Activated CD4-positive, alpha-beta T cell treated with anti-CD3 and anti-CD28 coated beads, Interleukin-10, Interleukin-2, amounts not matched to agents 100 ng/mL and 50 ng/mL, durations not matched to agents 16 hours and 8 hours (primary cell): ENCODE results near the gene ANKRD34C.
A peak's percentile ranks its signal among the peaks of the same experiment; 100 is the strongest.
"Not testable (repeated sequence)": the region's sequence is repeated elsewhere in the genome, so short reads cannot be mapped to it uniquely, and the experiment has no call there.

Source experiments
- DNase-seq: peaks from one replicate; pipeline ENCODE4 v3.0.0-alpha.2; 2020

The ANKRD34C gene

DNA sequence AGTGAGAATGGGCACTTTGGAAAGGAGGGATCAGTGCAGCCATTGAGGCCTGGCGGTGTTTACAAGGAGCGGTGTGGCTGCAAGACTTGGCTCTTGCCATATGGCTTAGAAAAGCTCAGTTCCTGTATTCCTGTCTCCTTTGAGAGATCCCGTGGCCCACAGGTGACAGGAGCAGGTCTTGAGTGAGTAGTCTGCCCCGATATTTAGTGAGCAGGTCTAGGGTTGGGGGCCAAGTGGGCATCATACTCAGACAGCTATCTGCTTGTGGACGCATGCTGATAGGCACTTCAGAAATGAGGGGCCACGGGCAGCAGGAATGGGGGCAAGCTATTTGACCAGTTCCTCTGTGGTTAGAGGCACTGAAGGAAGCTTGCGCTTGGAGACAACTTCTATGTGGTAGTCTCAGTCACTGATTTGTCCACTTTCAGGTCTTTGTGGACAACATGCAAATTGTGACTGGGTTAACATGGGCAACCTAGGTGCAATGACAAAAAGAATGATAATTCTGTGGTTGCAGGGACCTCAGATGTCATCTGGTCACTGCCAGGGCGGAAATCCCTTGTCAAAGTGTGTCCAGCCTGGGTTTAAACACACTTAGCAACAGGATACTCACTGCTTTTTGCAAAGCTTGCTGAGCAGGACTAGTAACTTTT lies 29.5 kb downstream of the ANKRD34C start:
- peak; percentile 9 for DNase-seq

DNA sequence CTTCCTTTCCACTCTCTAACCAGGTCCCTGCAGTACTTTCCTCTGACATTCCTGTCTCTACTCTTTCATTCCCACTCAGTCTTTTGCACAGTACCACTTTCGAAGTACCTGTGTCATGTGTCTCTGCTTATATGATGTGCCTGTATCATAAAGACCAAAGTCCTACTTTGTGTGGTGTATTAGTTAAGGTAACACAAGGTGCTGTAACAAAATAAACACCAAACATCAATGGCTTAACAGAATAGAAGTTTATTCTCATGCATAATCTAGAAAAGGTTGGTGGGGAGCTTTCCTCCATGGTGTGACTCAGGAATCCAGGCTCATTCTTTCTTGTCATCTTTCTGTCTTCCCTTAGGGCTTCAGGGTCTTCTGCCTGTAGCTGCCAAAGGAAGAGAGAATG lies 31.7 kb downstream of the ANKRD34C start:
- DNase-seq: no peak

DNA sequence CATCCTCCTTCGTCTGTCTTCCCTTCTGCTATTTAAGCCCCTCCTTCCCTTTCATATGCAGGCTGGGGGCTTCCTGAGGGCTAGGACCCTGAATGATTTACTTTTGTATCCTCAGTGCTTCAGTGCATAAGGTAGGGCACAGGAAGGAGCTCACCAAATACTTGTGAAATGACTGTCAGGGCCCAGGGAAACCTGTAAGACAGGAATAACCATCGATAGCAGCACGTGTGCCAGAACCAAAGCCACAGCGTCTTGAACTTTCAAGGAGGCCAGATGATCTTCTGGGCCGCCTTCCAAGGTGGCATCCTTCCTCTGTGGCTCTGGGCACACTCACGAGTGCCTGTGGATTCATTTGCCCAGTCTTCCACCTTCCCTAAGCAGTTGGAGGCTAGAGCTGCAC lies 32.3 kb downstream of the ANKRD34C start:
- DNase-seq: no peak

DNA sequence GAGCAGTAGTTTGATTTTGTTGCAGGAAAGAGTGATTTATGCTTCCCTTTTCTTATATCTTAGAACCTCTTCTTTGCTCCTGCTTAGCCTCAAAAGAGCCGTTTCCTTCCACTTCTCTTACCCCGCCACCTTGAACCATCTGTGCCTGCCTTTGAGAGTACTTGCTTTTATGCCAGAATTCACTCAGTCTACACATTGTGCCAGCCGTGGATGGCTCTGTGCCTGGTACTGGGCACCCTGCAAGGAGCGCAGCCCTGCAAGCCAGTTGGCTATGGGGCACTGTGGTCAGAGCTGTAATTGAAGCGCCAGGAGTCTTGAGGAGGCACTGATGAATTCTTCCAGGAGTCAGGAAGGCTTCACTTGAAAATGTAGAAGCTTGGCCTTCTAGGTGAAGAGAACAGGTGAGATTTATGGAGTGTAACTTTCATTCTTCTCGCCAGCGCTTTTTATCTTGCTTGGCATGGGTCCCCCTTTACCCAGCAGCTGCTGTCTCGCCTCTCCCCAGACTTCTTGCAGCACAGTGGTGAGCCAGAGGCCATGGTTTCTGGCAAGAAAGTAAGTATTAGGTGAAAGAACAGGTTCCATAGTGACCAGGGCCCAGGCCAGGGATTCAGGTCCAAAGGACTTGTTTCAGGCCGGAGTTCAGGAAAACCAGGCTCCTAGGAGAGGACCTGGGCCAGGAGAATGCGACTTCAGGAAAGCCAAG lies 33.3 kb downstream of the ANKRD34C start:
- no peak for DNase-seq

DNA sequence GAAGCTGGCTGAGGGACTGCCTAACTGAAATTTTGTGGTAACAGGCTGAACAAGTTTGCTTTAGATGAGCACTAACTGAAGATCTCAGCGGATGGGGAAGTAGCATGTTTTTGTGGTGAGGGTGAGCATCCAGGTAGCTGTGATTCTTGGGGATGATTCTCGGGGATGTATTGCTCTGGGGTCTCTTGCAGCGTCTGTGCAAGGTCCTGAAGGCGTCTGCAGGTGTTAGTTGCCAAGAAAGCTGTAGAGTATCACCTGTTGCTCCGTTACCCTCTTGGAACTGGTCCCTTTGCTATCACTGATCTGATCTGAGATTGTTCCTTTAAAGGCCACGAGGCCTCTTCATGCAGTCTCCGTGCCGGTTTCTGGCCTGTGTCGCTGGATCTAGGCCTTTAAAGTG lies 34.3 kb downstream of the ANKRD34C start:
- DNase-seq: no peak

DNA sequence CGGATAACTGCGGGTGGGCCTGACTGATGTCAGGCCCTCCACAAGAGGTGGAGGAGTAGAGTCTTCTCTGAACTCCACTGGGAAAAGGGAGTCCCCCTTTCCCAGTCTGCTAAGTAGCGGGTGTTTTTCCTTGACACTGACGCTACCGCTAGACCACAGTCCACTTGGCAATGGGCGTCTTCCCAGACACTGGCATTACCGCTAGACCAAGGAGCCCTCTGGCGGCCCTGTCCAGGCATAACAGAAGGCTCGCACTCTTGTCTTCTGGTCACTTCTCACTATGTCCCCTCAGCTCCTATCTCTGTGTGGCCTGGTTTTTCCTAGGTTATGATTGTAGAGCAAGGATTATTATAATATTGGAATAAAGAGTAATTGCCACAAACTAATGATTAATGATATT lies 37.5 kb downstream of the ANKRD34C start:
- DNase-seq: not testable (repeated sequence)

DNA sequence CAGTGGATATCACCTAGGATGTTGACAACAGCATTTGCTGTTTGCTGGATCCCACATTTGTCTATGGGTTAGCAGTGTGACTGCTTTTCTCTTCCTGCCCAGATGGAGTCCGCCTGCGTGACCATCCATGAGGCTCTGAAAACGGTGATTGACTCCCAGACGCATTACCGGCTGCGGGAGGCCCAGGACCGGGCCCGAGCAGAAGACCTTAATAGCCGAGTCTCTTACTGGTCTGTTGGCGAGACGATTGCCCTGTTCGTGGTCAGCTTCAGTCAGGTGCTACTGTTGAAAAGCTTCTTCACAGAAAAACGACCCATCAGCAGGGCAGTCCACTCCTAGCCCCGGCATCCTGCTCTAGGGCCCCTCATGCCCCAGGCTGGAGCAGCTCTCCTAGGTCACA lies 39.4 kb downstream of the ANKRD34C start:
- DNase-seq: no peak

DNA sequence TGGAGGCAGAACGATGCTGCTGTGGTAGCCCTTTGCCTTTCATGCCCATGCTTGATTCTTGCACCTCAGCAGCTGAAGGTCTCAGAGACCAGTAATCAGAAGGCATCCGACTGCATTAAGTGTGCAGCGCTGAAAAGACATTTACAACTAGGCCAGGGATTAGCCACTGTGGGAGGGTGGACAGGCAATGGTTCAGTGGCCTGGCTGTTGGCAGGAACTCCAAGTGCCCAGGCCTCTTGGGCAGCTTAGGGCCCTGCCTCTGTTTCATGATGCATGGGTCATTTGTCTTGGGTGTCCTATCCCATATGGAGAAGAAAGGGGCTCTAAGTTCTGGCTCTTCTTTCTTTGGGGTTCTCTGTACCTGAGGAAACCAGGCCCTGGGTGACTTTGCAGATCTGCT lies 39.8 kb downstream of the ANKRD34C start:
- DNase-seq: no peak

DNA sequence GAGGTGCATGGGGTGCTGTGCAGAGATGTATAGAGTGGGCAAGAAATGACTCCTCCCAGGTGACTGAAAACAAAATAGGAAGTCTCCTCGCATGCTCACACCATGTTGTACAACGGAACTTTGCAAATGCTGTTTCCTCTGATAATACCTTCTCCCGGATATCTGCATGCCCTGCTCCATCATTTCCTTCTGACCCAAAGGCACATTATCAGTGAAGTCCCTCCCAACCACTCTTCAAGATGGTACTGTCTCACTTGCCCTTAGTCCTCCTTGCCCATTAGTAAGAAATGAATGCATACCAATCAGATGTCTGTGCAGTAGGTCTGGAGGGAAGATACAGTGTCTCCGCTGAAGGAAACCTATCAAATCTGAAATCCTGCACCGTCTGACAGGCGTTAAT lies 40.4 kb downstream of the ANKRD34C start:
- no peak for DNase-seq

DNA sequence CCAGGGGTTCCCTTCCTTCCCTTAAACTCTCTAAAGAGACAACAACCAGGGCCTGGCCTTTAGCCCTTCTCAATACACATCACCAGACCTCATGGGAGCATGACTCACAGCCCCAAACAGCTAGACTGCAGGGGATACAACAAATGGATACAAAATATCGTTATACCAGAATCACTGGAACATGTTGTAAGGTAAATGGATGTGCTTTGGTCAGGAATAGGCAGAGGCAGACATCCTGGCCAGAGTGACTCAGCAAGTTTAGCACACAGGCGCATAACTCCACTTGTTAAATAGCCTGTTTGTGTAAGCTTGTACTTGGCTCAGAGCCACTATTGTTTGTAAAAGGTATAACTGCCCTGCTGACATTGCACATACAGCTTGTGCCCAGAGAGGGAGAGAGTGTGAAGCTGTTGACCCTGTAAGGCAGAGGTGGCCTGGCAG lies 46.7 kb downstream of the ANKRD34C start:
- DNase-seq: no peak
